ENCODE measurements around the gene ZNF771. TPM values are rescaled to one million over a fixed set of nuclear protein-coding genes. Genes with fewer than 3 reads are reported as not detected.

Gene ZNF771
- total and polyA plus RNA-seq, 12 donors, result 3.8 to 23.2 (median 5.1) TPM

DNA sequence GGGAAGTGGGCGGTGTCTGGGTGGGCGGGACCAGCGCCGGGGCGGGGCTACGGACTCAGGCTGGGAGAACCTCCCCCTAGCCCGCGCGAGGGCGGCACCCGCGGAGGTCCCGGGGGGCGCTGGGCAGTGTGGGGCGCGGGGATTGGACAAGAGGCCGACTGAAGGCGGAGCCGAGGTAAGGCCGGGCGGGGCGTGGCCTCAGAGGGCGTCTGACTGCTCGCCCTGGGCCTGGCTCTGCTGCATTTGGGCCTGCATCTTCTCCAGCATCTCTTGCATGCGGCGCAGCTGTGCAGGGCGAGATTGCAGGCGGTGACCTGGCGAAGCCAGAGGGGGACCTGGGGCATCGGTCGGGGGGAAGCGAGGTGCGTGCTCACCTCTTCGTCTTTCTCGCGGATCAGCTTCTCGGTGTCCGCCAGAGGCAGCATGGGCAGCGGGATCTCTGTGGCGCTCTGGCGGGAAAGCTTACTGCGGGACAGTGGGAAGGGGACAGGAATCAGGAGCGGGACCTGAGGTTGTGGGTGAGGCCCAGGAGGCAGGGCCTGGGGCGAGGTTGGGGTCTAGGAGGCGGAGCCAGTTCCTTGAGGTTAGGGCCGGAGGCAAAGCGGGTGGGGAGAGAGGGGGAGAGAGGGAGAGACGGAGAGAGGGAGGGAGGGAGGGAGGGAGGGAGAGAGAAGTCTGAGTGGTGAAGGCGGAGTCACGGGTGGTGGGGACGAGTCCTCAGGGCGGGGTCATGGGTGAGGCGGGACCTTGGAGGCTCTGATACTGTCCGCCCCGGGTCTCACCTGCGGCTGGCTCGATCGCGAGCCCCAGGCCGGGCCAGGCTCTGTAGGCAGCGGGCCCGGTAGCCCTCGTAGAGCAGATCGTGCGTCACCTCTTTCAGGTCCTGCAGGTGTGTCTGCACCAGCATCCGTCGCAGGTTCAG, 28.9 kb upstream of the ZNF771 start:
- intact Hi-C loops (cut with DNase I), result no loop called here

DNA sequence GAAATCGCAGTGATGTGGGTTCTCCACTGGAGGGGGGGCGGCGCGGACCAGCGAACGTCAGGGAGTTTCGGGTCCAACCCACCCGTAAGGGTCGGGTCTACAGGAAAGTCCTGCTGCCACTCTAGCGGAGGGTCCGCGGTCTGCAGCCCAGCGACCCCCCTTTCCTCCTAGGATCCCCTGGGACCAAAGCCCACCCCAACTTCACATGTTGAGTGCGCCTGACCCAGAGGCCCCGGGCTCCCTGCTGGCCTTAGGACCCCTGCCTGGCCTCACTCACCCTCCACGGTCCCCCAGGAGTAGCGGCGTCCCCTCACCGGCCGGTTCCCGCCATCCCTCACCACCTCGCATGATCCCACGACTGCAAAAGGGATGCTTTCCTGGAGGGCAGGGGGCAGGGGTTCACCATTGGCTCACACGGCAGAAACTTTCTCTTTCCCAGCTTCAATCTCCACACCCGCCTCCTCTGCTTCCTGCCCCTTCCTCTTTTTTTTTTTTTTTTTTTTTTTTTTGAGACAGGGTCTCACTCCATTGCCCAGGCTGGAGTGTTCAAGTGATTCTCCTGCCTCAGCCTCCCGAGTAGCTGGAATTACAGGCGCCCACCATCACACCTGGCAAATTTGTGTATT, 28.1 kb upstream of the ZNF771 start:
- TF ChIP-seq, protein P1, sequence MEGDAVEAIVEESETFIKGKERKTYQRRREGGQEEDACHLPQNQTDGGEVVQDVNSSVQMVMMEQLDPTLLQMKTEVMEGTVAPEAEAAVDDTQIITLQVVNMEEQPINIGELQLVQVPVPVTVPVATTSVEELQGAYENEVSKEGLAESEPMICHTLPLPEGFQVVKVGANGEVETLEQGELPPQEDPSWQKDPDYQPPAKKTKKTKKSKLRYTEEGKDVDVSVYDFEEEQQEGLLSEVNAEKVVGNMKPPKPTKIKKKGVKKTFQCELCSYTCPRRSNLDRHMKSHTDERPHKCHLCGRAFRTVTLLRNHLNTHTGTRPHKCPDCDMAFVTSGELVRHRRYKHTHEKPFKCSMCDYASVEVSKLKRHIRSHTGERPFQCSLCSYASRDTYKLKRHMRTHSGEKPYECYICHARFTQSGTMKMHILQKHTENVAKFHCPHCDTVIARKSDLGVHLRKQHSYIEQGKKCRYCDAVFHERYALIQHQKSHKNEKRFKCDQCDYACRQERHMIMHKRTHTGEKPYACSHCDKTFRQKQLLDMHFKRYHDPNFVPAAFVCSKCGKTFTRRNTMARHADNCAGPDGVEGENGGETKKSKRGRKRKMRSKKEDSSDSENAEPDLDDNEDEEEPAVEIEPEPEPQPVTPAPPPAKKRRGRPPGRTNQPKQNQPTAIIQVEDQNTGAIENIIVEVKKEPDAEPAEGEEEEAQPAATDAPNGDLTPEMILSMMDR (IDR thresholded peaks at IDR 0.05), result no peak
- Histone ChIP-seq H3K27ac (peak overlapping the region in 9 of 10 donors; percentile 83 to 100 (median 99)), H3K4me3 (peak overlapping the region; percentile 32 to 94 (median 68)), H3K36me3 (no peaks in the 10 kb centered on the region), H3K4me1 (peaks cover 10 to 29% (median 15%) of the 10 kb centered on the region in 9 donors), H3K27me3 (no peaks in the 10 kb centered on the region), H3K9me3 (no peaks in the 10 kb centered on the region)
- intact Hi-C loops (cut with DNase I), result no loop called here
- ATAC-seq, result no peak
- no peak for DNase-seq
- 21 to 32% methylated on average over 27 of the region's 27 CpGs for WGBS, 2 donors

More for the DNA sequence above, 28.9 kb upstream of the ZNF771 start:
- Histone ChIP-seq H3K4me3 (peak overlapping the region; percentile 32 to 94 (median 68)), H3K27ac (peak overlapping the region; percentile 98 to 100 (median 99)), H3K4me1 (peaks cover 10 to 29% (median 15%) of the 10 kb centered on the region in 9 donors), H3K36me3 (no peaks in the 10 kb centered on the region), H3K9me3 (no peaks in the 10 kb centered on the region), H3K27me3 (no peaks in the 10 kb centered on the region)
- peak; percentile 96 to 98 (median 98) for ATAC-seq
- DNase-seq, result peak; percentile 99 to 100
- TF ChIP-seq, protein P1 (IDR thresholded peaks at IDR 0.05), result peak in 4 of 9 donors; percentile 12 to 42 (median 22)
- 1 to 2% methylated on average over 53 to 67 of the region's 67 CpGs for WGBS, 2 donors

DNA sequence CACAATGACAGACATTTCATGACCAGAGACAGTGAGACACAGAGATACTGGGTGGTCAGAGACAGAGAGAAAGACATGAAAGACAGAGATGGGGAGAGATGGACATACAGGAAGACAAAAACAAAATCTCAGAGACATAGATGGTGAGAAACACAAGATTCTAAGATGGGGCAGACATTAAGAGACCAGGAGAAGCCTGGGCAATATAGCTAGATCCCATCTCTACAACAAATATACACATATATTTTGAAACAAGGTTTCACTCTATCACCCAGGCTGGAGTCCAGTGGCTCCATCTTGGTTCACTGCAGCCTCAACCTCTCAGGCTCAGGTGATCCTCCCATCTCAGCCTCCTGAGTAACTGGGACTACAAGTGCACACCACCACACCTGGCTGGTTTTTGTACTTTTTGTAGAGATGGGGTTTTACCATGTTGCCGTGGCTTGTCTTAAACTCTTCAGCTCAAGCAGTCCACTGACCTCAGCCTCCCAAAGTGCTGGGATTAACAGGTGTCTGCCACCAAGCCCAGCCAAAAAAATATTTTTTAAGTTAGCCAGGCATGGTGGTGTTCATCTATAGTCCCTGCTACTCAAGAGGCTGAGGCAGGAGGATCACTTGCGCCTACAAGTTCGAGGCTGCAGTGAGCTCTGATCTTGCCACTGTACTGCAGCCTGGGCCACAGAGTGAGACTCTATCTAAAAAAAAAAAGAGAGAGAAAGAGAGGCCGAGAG, 27.2 kb upstream of the ZNF771 start:
- no peak for ATAC-seq
- TF ChIP-seq, protein P1 (IDR thresholded peaks at IDR 0.05), result no peak
- intact Hi-C loops (cut with DNase I), result no loop called here
- no peaks in the 10 kb centered on the region for H3K9me3 ChIP-seq
- H3K36me3 ChIP-seq, result no peaks in the 10 kb centered on the region
- WGBS, 2 donors, result 82 to 96% methylated on average over 4 of the region's 4 CpGs
- H3K4me1 ChIP-seq, result peaks cover 10 to 29% (median 15%) of the 10 kb centered on the region in 9 donors
- DNase-seq, result no peak
- H3K27me3 ChIP-seq, result no peaks in the 10 kb centered on the region
- H3K4me3 ChIP-seq, result no peak overlapping the region
- H3K27ac ChIP-seq, result peak overlapping the region in 1 of 10 donors; percentile 81

DNA sequence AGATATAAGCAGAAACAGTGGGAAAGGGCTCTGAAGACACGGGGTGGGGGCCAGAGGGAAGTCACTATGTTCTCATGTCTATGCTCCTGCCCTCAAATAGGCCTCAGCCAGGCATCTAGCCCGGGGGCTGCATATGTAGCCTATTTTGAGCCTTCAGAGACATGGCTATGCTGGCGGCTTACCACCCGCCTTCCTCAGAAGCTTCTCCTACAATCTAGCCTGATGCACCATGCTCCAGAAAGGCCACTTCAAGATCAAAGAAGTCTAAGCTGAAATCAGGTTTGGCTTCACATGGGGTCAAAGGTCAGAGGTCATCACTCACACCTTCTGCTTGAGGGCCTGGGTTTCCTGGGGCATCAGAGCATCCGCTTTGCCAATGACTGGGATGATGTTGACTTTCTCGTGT, 26.6 kb upstream of the ZNF771 start:
- DNase-seq (no peak), ATAC-seq (no peak)
- intact Hi-C loops (cut with DNase I), result no loop called here
- TF ChIP-seq, protein P1 (IDR thresholded peaks at IDR 0.05), result no peak
- H3K9me3 ChIP-seq, result no peaks in the 10 kb centered on the region
- H3K27ac ChIP-seq, result peak overlapping the region in 2 of 10 donors; percentile 14 to 81
- peaks cover 10 to 29% (median 15%) of the 10 kb centered on the region in 9 donors for H3K4me1 ChIP-seq
- no peak overlapping the region for H3K4me3 ChIP-seq
- WGBS, 2 donors, result 73 to 77% methylated on average over 6 of the region's 6 CpGs
- H3K36me3 ChIP-seq, result no peaks in the 10 kb centered on the region
- no peaks in the 10 kb centered on the region for H3K27me3 ChIP-seq
